GM12891 (cell line): ENCODE measurements around the gene UTP4.

Experiments
- PAX5 ChIP-seq: IDR thresholded peaks from 2 replicates; pipeline ENCODE4 v1.6.1; 2011; ENCODE audit warnings: low read length, moderate library complexity, mild to moderate bottlenecking; ENCODE audit not compliant: insufficient read depth, severe bottlenecking
- POLR2A ChIP-seq: IDR thresholded peaks from 2 replicates; pipeline ENCODE4 v1.6.1; 2011; ENCODE audit warnings: low read depth, low read length, control low read depth
- POLR2AphosphoS5 ChIP-seq: IDR thresholded peaks from 2 replicates; pipeline ENCODE4 v1.6.1; 2011; ENCODE audit warnings: low read depth, low read length, control low read depth
- POU2F2 ChIP-seq: IDR thresholded peaks from 2 replicates; pipeline ENCODE4 v1.6.1; 2011; ENCODE audit warnings: low read depth, mild to moderate bottlenecking, control low read depth, low read length, moderate library complexity
- SPI1 ChIP-seq: IDR thresholded peaks from 2 replicates; pipeline ENCODE4 v1.6.1; 2011; ENCODE audit warnings: low read depth, low read length, control low read depth
- TAF1 ChIP-seq: IDR thresholded peaks from 2 replicates; pipeline ENCODE4 v1.6.1; 2011; ENCODE audit warnings: low read depth, low read length, control low read depth

GRCh38 chr16:69115361-69115760 lies 17.1 kb upstream of the UTP4 start:
- no peak for TF ChIP-seq POLR2AphosphoS5
- TF ChIP-seq PAX5 = no peak
- TF ChIP-seq TAF1 = no peak
- no peak for TF ChIP-seq POLR2A
- no peak for TF ChIP-seq POU2F2
- no peak for TF ChIP-seq SPI1
